ENCODE data around the gene PLCB1. TPM values are rescaled to one million over a fixed set of nuclear protein-coding genes. Genes with fewer than 3 reads are reported as not detected.
"Not testable (repeated sequence)": the region's sequence is repeated elsewhere in the genome, so short reads cannot be mapped to it uniquely, and the experiment has no call there.

The PLCB1 gene
- total RNA-seq, 1 donor from 2014 or later: 37.4 TPM

- no peak for DNase-seq
- H3K36me3 Mint-ChIP-seq (ENCODE audit: unreplicated experiment): no peaks in the 10 kb centered on the region
- H3K4me3 Mint-ChIP-seq (ENCODE audit: unreplicated experiment): no peak overlapping the region
- no peaks in the 10 kb centered on the region for H3K27me3 Mint-ChIP-seq (ENCODE audit: unreplicated experiment)
- TF ChIP-seq CTCF (IDR thresholded peaks at IDR 0.05; ENCODE audit: partially characterized antibody, unreplicated experiment): peak; percentile 22
- peaks cover 1% of the 10 kb centered on the region for H3K9me3 Mint-ChIP-seq (ENCODE audit: unreplicated experiment)
- no peaks in the 10 kb centered on the region for H3K4me1 Mint-ChIP-seq (ENCODE audit: low read depth, unreplicated experiment)
- no peak overlapping the region for H3K27ac Mint-ChIP-seq (ENCODE audit: unreplicated experiment)
Observed at GRCh38 chr20:8454137-8454712, 322.2 kb downstream of the PLCB1 start.

- H3K27ac Mint-ChIP-seq (ENCODE audit: unreplicated experiment): no peak overlapping the region
Observed at GRCh38 chr20:8456765-8457164, 324.7 kb downstream of the PLCB1 start.

GRCh38 chr20:8457978-8458377 lies 325.9 kb downstream of the PLCB1 start:
- H3K9me3 Mint-ChIP-seq (ENCODE audit: unreplicated experiment): peaks cover 1% of the 10 kb centered on the region
- H3K4me3 Mint-ChIP-seq (ENCODE audit: unreplicated experiment): no peak overlapping the region

More at GRCh38 chr20:8456765-8457164, 324.7 kb downstream of the PLCB1 start:
- Mint-ChIP-seq H3K27me3 (ENCODE audit: unreplicated experiment) (no peaks in the 10 kb centered on the region), H3K9me3 (ENCODE audit: unreplicated experiment) (peaks cover 1% of the 10 kb centered on the region), H3K4me1 (ENCODE audit: low read depth, unreplicated experiment) (no peaks in the 10 kb centered on the region), H3K4me3 (ENCODE audit: unreplicated experiment) (no peak overlapping the region), H3K36me3 (ENCODE audit: unreplicated experiment) (no peaks in the 10 kb centered on the region)
- TF ChIP-seq CTCF (IDR thresholded peaks at IDR 0.05; ENCODE audit: partially characterized antibody, unreplicated experiment): no peak
- DNase-seq: no peak

GRCh38 chr20:8461186-8461585 lies 329.1 kb downstream of the PLCB1 start:
- Mint-ChIP-seq H3K27me3 (ENCODE audit: unreplicated experiment) (no peaks in the 10 kb centered on the region), H3K36me3 (ENCODE audit: unreplicated experiment) (peaks cover 6% of the 10 kb centered on the region), H3K9me3 (ENCODE audit: unreplicated experiment) (no peaks in the 10 kb centered on the region), H3K4me1 (ENCODE audit: low read depth, unreplicated experiment) (no peaks in the 10 kb centered on the region), H3K27ac (ENCODE audit: unreplicated experiment) (no peak overlapping the region), H3K4me3 (ENCODE audit: unreplicated experiment) (no peak overlapping the region)
- TF ChIP-seq CTCF (IDR thresholded peaks at IDR 0.05; ENCODE audit: partially characterized antibody, unreplicated experiment): no peak
- no peak for DNase-seq

More at GRCh38 chr20:8457978-8458377, 325.9 kb downstream of the PLCB1 start:
- no peak for TF ChIP-seq CTCF (IDR thresholded peaks at IDR 0.05; ENCODE audit: partially characterized antibody, unreplicated experiment)
- Mint-ChIP-seq H3K27me3 (ENCODE audit: unreplicated experiment) (no peaks in the 10 kb centered on the region), H3K27ac (ENCODE audit: unreplicated experiment) (no peak overlapping the region), H3K36me3 (ENCODE audit: unreplicated experiment) (no peaks in the 10 kb centered on the region), H3K4me1 (ENCODE audit: low read depth, unreplicated experiment) (no peaks in the 10 kb centered on the region)
- no peak for DNase-seq

GRCh38 chr20:8464368-8464767 lies 332.3 kb downstream of the PLCB1 start:
- no peak overlapping the region for H3K4me3 Mint-ChIP-seq (ENCODE audit: unreplicated experiment)

GRCh38 chr20:8466781-8467180 lies 334.7 kb downstream of the PLCB1 start:
- H3K4me3 Mint-ChIP-seq (ENCODE audit: unreplicated experiment); H3K27ac Mint-ChIP-seq (ENCODE audit: unreplicated experiment); H3K4me1 Mint-ChIP-seq (ENCODE audit: low read depth, unreplicated experiment): not testable (repeated sequence)

More at GRCh38 chr20:8464368-8464767, 332.3 kb downstream of the PLCB1 start:
- Mint-ChIP-seq H3K27me3 (ENCODE audit: unreplicated experiment) (no peaks in the 10 kb centered on the region), H3K4me1 (ENCODE audit: low read depth, unreplicated experiment) (no peaks in the 10 kb centered on the region), H3K27ac (ENCODE audit: unreplicated experiment) (no peak overlapping the region), H3K36me3 (ENCODE audit: unreplicated experiment) (peaks cover 6% of the 10 kb centered on the region), H3K9me3 (ENCODE audit: unreplicated experiment) (no peaks in the 10 kb centered on the region)
- no peak for TF ChIP-seq CTCF (IDR thresholded peaks at IDR 0.05; ENCODE audit: partially characterized antibody, unreplicated experiment)
- DNase-seq: no peak

More at GRCh38 chr20:8466781-8467180, 334.7 kb downstream of the PLCB1 start:
- not testable (repeated sequence) for H3K9me3 Mint-ChIP-seq (ENCODE audit: unreplicated experiment); H3K27me3 Mint-ChIP-seq (ENCODE audit: unreplicated experiment); H3K36me3 Mint-ChIP-seq (ENCODE audit: unreplicated experiment); DNase-seq
